K562 (cell line): Measurements from ENCODE around the gene LITAF. TPM values are rescaled to one million over a fixed set of nuclear protein-coding genes. Genes with fewer than 3 reads are reported as not detected.
A peak's percentile ranks its signal among the peaks of the same experiment; 100 is the strongest.

Experiments
- ATAC-seq: fragments of 200-7000 bp; cut with Tn5 transposase; 3 replicates; pipeline ENCODE4 v1.9.1; 2020; ENCODE audit warnings: moderate library complexity
- BruUV-seq: library from RNA; stranded (reverse); fragments of 400-500 nt; replicated peaks from 2 replicates; lab custom pipeline; 2021; lab: Mats Ljungman, UMichigan
- CTCF ChIA-PET: fragments of 300-600 bp; formaldehyde crosslinking; extraction: SDS; loops from one replicate; lab custom pipeline; 2021; ENCODE audit warnings: low intra/inter-chr PET ratio; lab: Yijun Ruan, JAX
- POLR2A ChIA-PET: fragments of 300-600, 350-650 bp; sonication (Branson Sonifier 250); formaldehyde crosslinking; extraction: SDS; loops from one replicate; lab custom pipeline; 2021; ENCODE audit warnings: antibody characterized with exemption, inconsistent platforms; lab: Yijun Ruan, JAX
- DNase-seq, 4 experiments: peaks; one replicate each; pipeline versions ENCODE4 v3.0.0 to v3.0.0-alpha.2; 2011 to 2018; ENCODE audit warnings: low spot score in 3 of 4, mixed read lengths in 3 of 4; ENCODE audit errors: extremely low read depth in 1 of 4
- FAIRE-seq: peaks from 2 replicates; lab custom pipeline; 2011; peaks lifted over from hg19 to GRCh38; lab: Jason Lieb, UNC
- H2AFZ ChIP-seq: 2 replicates; pipeline ENCODE4 v1.6.0; 2011; ENCODE audit warnings: low read depth, low read length, control low read depth, inconsistent platforms
- H3K27ac ChIP-seq: fragments of 200-600 bp; 3 replicates; pipeline ENCODE4 v1.8.0; 2011; ENCODE audit warnings: low read depth, mild to moderate bottlenecking, control low read depth, inconsistent platforms, low read length, moderate library complexity, mixed read lengths; ENCODE audit errors: extremely low read depth
- H3K27me3 ChIP-seq, 2 experiments: fragments of 300-600 bp in 1 of 2; 2 replicates in 1 of 2; 3 replicates in 1 of 2; pipeline versions ENCODE4 v1.6.0 to v1.8.0; 2011; ENCODE audit warnings: inconsistent platforms in 2 of 2, low read length in 2 of 2, mild to moderate bottlenecking in 1 of 2, mixed read lengths in 1 of 2, moderate library complexity in 1 of 2; ENCODE audit not compliant: control insufficient read depth in 2 of 2, insufficient read depth in 2 of 2
- H3K36me3 ChIP-seq: fragments of 300-600 bp; 3 replicates; pipeline ENCODE4 v1.8.0; 2011; ENCODE audit warnings: mild to moderate bottlenecking, low read length, inconsistent platforms; ENCODE audit not compliant: control insufficient read depth, insufficient read depth
- H3K4me1 ChIP-seq, 2 experiments: fragments of 200-600 bp in 1 of 2; replicated peaks in 1 of 2; 2 replicates in 1 of 2; 3 replicates in 1 of 2; pipeline versions ENCODE4 v1.5.1 to v1.8.0; 2011; ENCODE audit warnings: inconsistent platforms in 2 of 2, low read length in 2 of 2, mild to moderate bottlenecking in 1 of 2, mixed read lengths in 1 of 2, moderate library complexity in 1 of 2; ENCODE audit not compliant: control insufficient read depth in 2 of 2, insufficient read depth in 2 of 2
- H3K4me2 ChIP-seq: 2 replicates; pipeline ENCODE4 v1.6.1; 2011; ENCODE audit warnings: low read length, control low read depth, inconsistent platforms, mixed read lengths; ENCODE audit not compliant: insufficient read depth
- H3K4me3 ChIP-seq: fragments of 200-600 bp; sonication (generic), shearing (Covaris generic); 2 replicates; pipeline ENCODE4 v1.5.1; 2016; ENCODE audit warnings: control low read depth, inconsistent platforms
- H3K79me2 ChIP-seq: fragments of 200-600 bp; 3 replicates; pipeline ENCODE4 v1.8.0; 2011; ENCODE audit warnings: low read length, inconsistent platforms; ENCODE audit not compliant: control insufficient read depth, insufficient read depth
- H3K9ac ChIP-seq, 2 experiments: 2 replicates each; pipeline versions ENCODE4 v1.6.0 to v1.6.1; 2011; ENCODE audit warnings: low read depth in 2 of 2, low read length in 2 of 2, control low read depth in 1 of 2, inconsistent platforms in 1 of 2, mild to moderate bottlenecking in 1 of 2, mixed read lengths in 1 of 2; ENCODE audit not compliant: insufficient read depth in 1 of 2
- H3K9me1 ChIP-seq: one replicate; pipeline ENCODE4 v1.6.0; 2011; ENCODE audit warnings: inconsistent platforms, mild to moderate bottlenecking, low read length, moderate library complexity; ENCODE audit not compliant: control insufficient read depth, insufficient read depth
- H3K9me3 ChIP-seq: replicated peaks from 2 replicates; pipeline ENCODE4 v1.5.1; 2011; ENCODE audit warnings: low read depth, low read length, inconsistent platforms; ENCODE audit not compliant: control insufficient read depth, insufficient read depth
- H4K20me1 ChIP-seq: replicated peaks from 2 replicates; pipeline ENCODE4 v1.6.1; 2011; ENCODE audit warnings: low read length, inconsistent platforms, mixed read lengths; ENCODE audit not compliant: control insufficient read depth, insufficient read depth
- ADNP ChIP-seq: fragments of 200-800 bp; sonication (Bioruptor generic); IDR thresholded peaks from 2 replicates; pipeline ENCODE4 v1.6.1; 2016; ENCODE audit warnings: missing genetic modification characterization, missing compliant biosample characterization
- C11orf30 ChIP-seq: fragments of 450-650 bp; IDR thresholded peaks from 2 replicates; pipeline ENCODE4 v1.6.1; 2016; ENCODE audit warnings: low read depth, mild to moderate bottlenecking
- ELK3 ChIP-seq: fragments of 450-650 bp; formaldehyde crosslinking; IDR thresholded peaks from 2 replicates; pipeline ENCODE4 v1.4.0; 2020; ENCODE audit warnings: mild to moderate bottlenecking
- ILK ChIP-seq: fragments of 450-650 bp; IDR thresholded peaks from 2 replicates; pipeline ENCODE4 v1.6.1; 2016; ENCODE audit warnings: missing genetic modification characterization, low read depth, mild to moderate bottlenecking, missing compliant biosample characterization, moderate library complexity, borderline replicate concordance
- IRF1 ChIP-seq: sonication (generic); formaldehyde crosslinking; IDR thresholded peaks from 2 replicates; pipeline ENCODE4 v1.8.0; 2022; ENCODE audit warnings: missing genetic modification reagents, mild to moderate bottlenecking, borderline replicate concordance
- KDM1A ChIP-seq, 2 experiments: fragments of 450-650 bp; IDR thresholded peaks; 2 replicates each; pipeline ENCODE4 v1.6.1; 2016; ENCODE audit warnings: mild to moderate bottlenecking in 2 of 2
- MAFF ChIP-seq: IDR thresholded peaks from 2 replicates; pipeline ENCODE4 v1.6.1; 2012; ENCODE audit warnings: low read length, improper control_type of control experiment
- MAFG ChIP-seq: fragments of 450-650 bp; conservative IDR thresholded peaks from 2 replicates; pipeline ENCODE4 v1.6.1; 2016; ENCODE audit warnings: missing genetic modification characterization, missing compliant biosample characterization
- MCM5 ChIP-seq: fragments of 450-650 bp; IDR thresholded peaks from 2 replicates; pipeline ENCODE4 v1.6.1; 2016; ENCODE audit warnings: low read depth
- PCBP2 ChIP-seq: fragments of 200-400 bp; formaldehyde crosslinking; IDR thresholded peaks from 2 replicates; pipeline ENCODE4 v1.6.1; 2018; ENCODE audit warnings: low read length, low read depth, mild to moderate bottlenecking, moderate library complexity; ENCODE audit not compliant: poor library complexity, severe bottlenecking
- POLR3G ChIP-seq: IDR thresholded peaks from 2 replicates; pipeline ENCODE4 v1.6.1; 2011; ENCODE audit not compliant: insufficient read length, insufficient replicate concordance; ENCODE audit errors: extremely low read depth
- RHOXF2B ChIP-seq: fragments of 250-450 bp; sonication (Bioruptor Pico); conservative IDR thresholded peaks from 2 replicates; pipeline ENCODE4 v1.5.1; 2021
- SRSF1 ChIP-seq: fragments of 200-400 bp; formaldehyde crosslinking; IDR thresholded peaks from 2 replicates; pipeline ENCODE4 v1.6.1; 2017; ENCODE audit warnings: mild to moderate bottlenecking, low read depth, low read length, moderate library complexity
- ZBED1 ChIP-seq: IDR thresholded peaks from 2 replicates; pipeline ENCODE4 v1.6.1; 2014
- ZFPM2 ChIP-seq: fragments of 250-450 bp; sonication (Bioruptor Pico); IDR thresholded peaks from 2 replicates; pipeline ENCODE4 v1.5.1; 2022; ENCODE audit warnings: mild to moderate bottlenecking
- ZNF316 ChIP-seq: fragments of 450-650 bp; IDR thresholded peaks from 2 replicates; pipeline ENCODE4 v1.6.1; 2016
- ZNF77 ChIP-seq: fragments of 250-450 bp; sonication (Bioruptor Pico); IDR thresholded peaks from 2 replicates; pipeline ENCODE4 v1.5.0; 2020
- WGBS: fragments of 100-300 bp; shearing (Covaris generic); methylation state at CpG from one replicate; pipeline ENCODE4 v1.1.6; 2016; ENCODE audit warnings: low coverage, mixed read lengths; ENCODE audit not compliant: insufficient coverage; ENCODE audit errors: missing lambda C conversion rate; 5-methylcytosine and 5-hydroxymethylcytosine counted together
- in situ Hi-C: fragments of 300-500 bp; cut with MboI; formaldehyde crosslinking; loops from 4 replicates; pipeline ENCODE4 v1.15.0; 2018; ENCODE audit warnings: inconsistent platforms, mixed read lengths
- intact Hi-C: fragments of 100-400 bp; cut with micrococcal nuclease; formaldehyde crosslinking; loops from 2 replicates; pipeline ENCODE4 v1.14.2; 2022
- polyA plus RNA-seq, 8 experiments: library from polyadenylated mRNA; depleted of rRNA in 4 of 8; stranded (reverse) in 5 of 8; unstranded in 3 of 8; fragments of >200 nt; fragmentation: Nextera tagmentation in 2 of 8; fragmentation: Illumina TruSeq in 1 of 8; extraction: Ambion mirVana in 2 of 8; extraction: Trizol in 1 of 8; gene quantifications; 2 replicates each; pipeline versions ENCODE4 v1.2.1 to v1.2.3, GENCODE V29; 2011 to 2014; ENCODE audit warnings: inconsistent platforms in 1 of 8, missing spikeins in 1 of 8
- total RNA-seq, 7 experiments: library from RNA; depleted of rRNA in 6 of 7; stranded (reverse); fragments of >200 nt in 6 of 7; fragmentation: Illumina TruSeq in 2 of 7; extraction: Trizol in 2 of 7; gene quantifications; 2 replicates each; pipeline versions ENCODE4 v1.2.1 to v1.2.3, GENCODE V29; 2011 to 2021; ENCODE audit warnings: low replicate concordance in 1 of 7

LITAF gene
- total and polyA plus RNA-seq, 9 of the 15 experiments (the other 6 are each of a cell fraction or from before 2014, with no cell fraction given), result 4.1 to 17.8 (median 11.9) TPM

- intact Hi-C loops, result loop anchor here (10.0 kb wide), 1 partner anchor 116 kb away; no protein-coding TSS in a partner anchor
- no peak overlapping the region for H3K27ac ChIP-seq
- ChIA-PET CTCF (no interaction called here), POLR2A (interaction anchor here (0.6 to 1.0 kb wide), 2 partner anchors 10 to 13 kb away, joined by 3 read pairs; no protein-coding TSS in a partner anchor)
- no TSS peak for BruUV-seq
- no peak overlapping the region for H2AFZ ChIP-seq
- H4K20me1 ChIP-seq, result no peaks in the 10 kb centered on the region
- H3K9me3 ChIP-seq, result no peaks in the 10 kb centered on the region
- no peaks in the 10 kb centered on the region for H3K4me1 ChIP-seq
- no peak overlapping the region for H3K4me2 ChIP-seq
- H3K4me3 ChIP-seq, result no peak overlapping the region
- no peaks in the 10 kb centered on the region for H3K79me2 ChIP-seq
- peaks cover 12 to 46% of the 10 kb centered on the region in 2 experiments; a peak in 4 of 5 replicates for H3K27me3 ChIP-seq
- WGBS, result 10% methylated on average over 10 of the region's 10 CpGs
- no peak for ATAC-seq
- no peak for FAIRE-seq
- in situ Hi-C loops, result no loop called here
- no peak for TF ChIP-seq RHOXF2B
- no peak for TF ChIP-seq ILK
- no peak for TF ChIP-seq ZFPM2 (CRISPR knock-in tag)
- TF ChIP-seq KDM1A (IDR thresholded peaks at IDR 0.05), result peak in 1 of 2 experiments; percentile 54; a peak in 2 of 4 replicates
- TF ChIP-seq ZNF77 (CRISPR knock-in tag), result no peak
- no peak for TF ChIP-seq MCM5
- H3K9ac ChIP-seq, result no peak overlapping the region
- H3K36me3 ChIP-seq, result no peaks in the 10 kb centered on the region
- H3K9me1 ChIP-seq, result no peaks in the 10 kb centered on the region
- no peak for DNase-seq
These were observed 66.3 kb downstream of the LITAF start for GRCh38 chr16:11520442-11520841.

GRCh38 chr16:11517961-11518360 is 68.8 kb downstream of the LITAF start:
- ATAC-seq (no peak), FAIRE-seq (no peak), DNase-seq (no peak)
- Histone ChIP-seq H3K4me2 (no peak overlapping the region), H3K27me3 (peaks cover 12 to 49% of the 10 kb centered on the region in 2 experiments; a peak in 4 of 5 replicates), H3K79me2 (no peaks in the 10 kb centered on the region), H3K4me3 (no peak overlapping the region), H2AFZ (no peak overlapping the region), H3K9ac (no peak overlapping the region), H3K27ac (no peak overlapping the region), H3K9me3 (no peaks in the 10 kb centered on the region), H3K4me1 (no peaks in the 10 kb centered on the region), H3K36me3 (no peaks in the 10 kb centered on the region), H4K20me1 (0 out of 2 replicates have a peak, but pooled peaks cover 5% of the 10 kb centered on the region), H3K9me1 (no peaks in the 10 kb centered on the region)
- ChIA-PET CTCF (no interaction called here), POLR2A (interaction anchor here (0.6 to 1.1 kb wide), 3 partner anchors 20 to 390 kb away, joined by 3 to 5 read pairs (median 3); no protein-coding TSS in a partner anchor)
- WGBS, result 9% methylated on average over 5 of the region's 5 CpGs
- intact Hi-C loops, result no loop called here
- TF ChIP-seq MAFG (tag), result 0 out of 2 replicates have a peak, but pooled peaks have one; percentile 31
- TF ChIP-seq ELK3 (CRISPR knock-in tag), result no peak
- TF ChIP-seq C11orf30, result peak; percentile 45; the same call in 1 of the 2 replicates
- TF ChIP-seq ZBED1, result no peak
- 0 out of 2 replicates have a peak, but pooled peaks have one; percentile 20 for TF ChIP-seq ZNF316
- TF ChIP-seq IRF1 (CRISPR knock-in tag), result no peak
- no peak for TF ChIP-seq MAFF
- TF ChIP-seq PCBP2, result no peak
- no peak for TF ChIP-seq POLR3G
- no peak for TF ChIP-seq SRSF1
- TF ChIP-seq ADNP (tag), result no peak
- BruUV-seq, result no TSS peak
- in situ Hi-C loops, result no loop called here
